GM12878 (cell line): ENCODE measurements around the gene PCSK6. TPM values are rescaled to one million over a fixed set of nuclear protein-coding genes. Genes with fewer than 3 reads are reported as not detected.

Experiments used
- ATAC-seq: fragments of 200-7000 bp; cut with Tn5 transposase; 3 replicates; pipeline ENCODE4 v1.9.1; 2020; ENCODE audit warnings: mild to moderate bottlenecking, moderate library complexity
- BruUV-seq: library from RNA; stranded (reverse); fragments of 400-500 nt; replicated peaks from 2 replicates; lab custom pipeline; 2021; lab: Mats Ljungman, UMichigan
- CTCF ChIA-PET: fragments of 300-600 bp; sonication (Branson Sonifier 250); formaldehyde crosslinking; extraction: SDS; loops from one replicate; lab custom pipeline; 2021; ENCODE audit warnings: inconsistent platforms; lab: Yijun Ruan, JAX
- POLR2A ChIA-PET: fragments of 350-600 bp; formaldehyde crosslinking; extraction: SDS; loops from one replicate; lab custom pipeline; 2021; ENCODE audit warnings: inconsistent platforms; lab: Charles Lee
- RAD21 ChIA-PET: fragments of 300-600 bp; sonication (Branson Sonifier 250); formaldehyde crosslinking; loops from one replicate; lab custom pipeline; 2023; ENCODE audit warnings: antibody characterized with exemption; ENCODE audit not compliant: unreplicated experiment; lab: Charles Lee
- SMC1A ChIA-PET: fragments of 300-600 bp; sonication (Branson Sonifier 250); formaldehyde crosslinking; loops from one replicate; lab custom pipeline; 2023; ENCODE audit not compliant: unreplicated experiment, uncharacterized antibody; lab: Charles Lee
- DNase-seq: peaks from one replicate; pipeline ENCODE4 v3.0.0-alpha.2; 2011; ENCODE audit warnings: low read depth, low spot score
- FAIRE-seq: peaks from 3 replicates; lab custom pipeline; 2011; peaks lifted over from hg19 to GRCh38; lab: Jason Lieb, UNC
- H2AFZ ChIP-seq: 2 replicates; pipeline ENCODE4 v1.6.0; 2011; ENCODE audit warnings: low read depth, low read length, control low read depth; ENCODE audit not compliant: control insufficient read depth
- H3K27ac ChIP-seq: 2 replicates; pipeline ENCODE4 v1.5.1; 2011; ENCODE audit warnings: control low read depth; ENCODE audit not compliant: control insufficient read depth, insufficient read depth
- H3K27me3 ChIP-seq, 2 experiments: replicated peaks in 1 of 2; 2 replicates each; pipeline versions ENCODE4 v1.6.0 to v1.6.1; 2011; ENCODE audit warnings: low read length in 1 of 2; ENCODE audit not compliant: control insufficient read depth in 2 of 2, insufficient read depth in 2 of 2
- H3K36me3 ChIP-seq, 2 experiments: 2 replicates each; pipeline ENCODE4 v1.5.1; 2011; ENCODE audit warnings: low read length in 1 of 2; ENCODE audit not compliant: control insufficient read depth in 2 of 2, insufficient read depth in 2 of 2
- H3K4me1 ChIP-seq: 2 replicates; pipeline ENCODE4 v1.6.1; 2011; ENCODE audit warnings: mild to moderate bottlenecking, low read length, moderate library complexity, mixed read lengths; ENCODE audit not compliant: control insufficient read depth, insufficient read depth
- H3K4me2 ChIP-seq: 2 replicates; pipeline ENCODE4 v1.6.0; 2011; ENCODE audit warnings: control low read depth; ENCODE audit not compliant: control insufficient read depth, insufficient read depth
- H3K4me3 ChIP-seq: fragments of 200-600 bp; sonication (generic); 2 replicates; pipeline ENCODE4 v1.5.1; 2016
- H3K79me2 ChIP-seq: 2 replicates; pipeline ENCODE4 v1.6.0; 2011; ENCODE audit warnings: low read length; ENCODE audit not compliant: control insufficient read depth, insufficient read depth
- H3K9ac ChIP-seq: 2 replicates; pipeline ENCODE4 v1.8.0; 2011; ENCODE audit warnings: low read length, control low read depth, mixed read lengths; ENCODE audit not compliant: control insufficient read depth, insufficient read depth
- H3K9me3 ChIP-seq: replicated peaks from 3 replicates; pipeline ENCODE4 v1.5.1; 2011; ENCODE audit warnings: mild to moderate bottlenecking, low read length; ENCODE audit not compliant: control insufficient read depth, insufficient read depth
- H4K20me1 ChIP-seq: 2 replicates; pipeline ENCODE4 v1.6.0; 2011; ENCODE audit not compliant: control insufficient read depth, insufficient read depth
- BMI1 ChIP-seq: fragments of 450-650 bp; IDR thresholded peaks from 2 replicates; pipeline ENCODE4 v1.6.1; 2016; ENCODE audit warnings: mild to moderate bottlenecking, moderate library complexity, borderline replicate concordance
- DPF2 ChIP-seq: fragments of 450-650 bp; IDR thresholded peaks from 2 replicates; pipeline ENCODE4 v1.6.1; 2017; ENCODE audit warnings: mild to moderate bottlenecking
- MTA2 ChIP-seq: fragments of 450-650 bp; IDR thresholded peaks from 2 replicates; pipeline ENCODE4 v1.6.1; 2016; ENCODE audit warnings: low read depth, mild to moderate bottlenecking, moderate library complexity
- MYC ChIP-seq: IDR thresholded peaks from 2 replicates; pipeline ENCODE4 v1.6.1; 2011; ENCODE audit warnings: mild to moderate bottlenecking, low read length, moderate library complexity, inconsistent platforms; ENCODE audit not compliant: insufficient read depth, insufficient replicate concordance, insufficient read length, severe bottlenecking
- NKRF ChIP-seq: fragments of 450-650 bp; conservative IDR thresholded peaks from 2 replicates; pipeline ENCODE4 v1.6.1; 2017; ENCODE audit warnings: mild to moderate bottlenecking, moderate library complexity
- PAX8 ChIP-seq: fragments of 450-650 bp; IDR thresholded peaks from 2 replicates; pipeline ENCODE4 v1.6.1; 2017; ENCODE audit warnings: mild to moderate bottlenecking, moderate library complexity
- SIN3A ChIP-seq: IDR thresholded peaks from 2 replicates; pipeline ENCODE4 v1.6.1; 2012; ENCODE audit warnings: low read depth, low read length, improper control_type of control experiment
- SP1 ChIP-seq: IDR thresholded peaks from one replicate; pipeline ENCODE4 v1.6.1; 2011; ENCODE audit warnings: low read depth, low read length
- TCF12 ChIP-seq: IDR thresholded peaks from 2 replicates; pipeline ENCODE4 v1.6.1; 2011; ENCODE audit warnings: low read depth, mild to moderate bottlenecking, low read length
- TCF3 ChIP-seq: IDR thresholded peaks from 2 replicates; pipeline ENCODE4 v1.6.1; 2012; ENCODE audit warnings: low read depth, mild to moderate bottlenecking, low read length, borderline replicate concordance; ENCODE audit not compliant: insufficient read depth
- ZNF384 ChIP-seq: IDR thresholded peaks from 2 replicates; pipeline ENCODE4 v1.6.1; 2012; ENCODE audit warnings: low read depth, mild to moderate bottlenecking, low read length, improper control_type of control experiment, borderline replicate concordance
- WGBS: methylation state at CpG from one replicate; pipeline ENCODE4 v1.1.6; 2016; ENCODE audit warnings: low lambda C conversion rate; ENCODE audit not compliant: insufficient replicate concordance, insufficient coverage; ENCODE audit errors: missing lambda C conversion rate; 5-methylcytosine and 5-hydroxymethylcytosine counted together
- in situ Hi-C: fragments of 300-500 bp; cut with MboI; formaldehyde crosslinking; loops from 9 replicates; pipeline ENCODE4 v1.14.3; 2018; ENCODE audit warnings: mixed read lengths
- intact Hi-C: fragments of 100-400 bp; cut with micrococcal nuclease; formaldehyde crosslinking; loops from one replicate; pipeline ENCODE4 v1.14.2; 2022; ENCODE audit not compliant: unreplicated experiment
- polyA plus RNA-seq, 11 experiments: library from polyadenylated mRNA; depleted of rRNA in 4 of 11; unstranded in 6 of 11; stranded (reverse) in 5 of 11; fragments of >200 nt; fragmentation: Nextera tagmentation in 4 of 11; fragmentation: Illumina TruSeq in 1 of 11; extraction: Ambion mirVana in 4 of 11; extraction: Trizol in 1 of 11; gene quantifications; 1 replicate in 1 of 11; 2 replicates in 10 of 11; pipeline versions ENCODE4 v1.2.1 to v1.2.3, GENCODE V29; 2011 to 2016; ENCODE audit warnings: inconsistent platforms in 2 of 11, missing spikeins in 2 of 11, low read depth in 1 of 11
- total RNA-seq, 4 experiments: library from RNA; depleted of rRNA in 3 of 4; stranded (reverse); fragments of >200 nt in 3 of 4; fragmentation: Illumina TruSeq in 1 of 4; extraction: Trizol in 1 of 4; gene quantifications; 2 replicates each; pipeline versions ENCODE4 v1.2.1 to v1.2.3, GENCODE V29; 2013 to 2021

PCSK6 gene
- total and polyA plus RNA-seq, 10 of the 15 experiments (the other 5 are each of a cell fraction or from before 2014, with no cell fraction given), result 0.19 to 0.67 (median 0.25) TPM; not detected in 4

GRCh38 chr15:101439285-101439919 is 50.1 kb downstream of the PCSK6 start:
- in situ Hi-C loops (no loop called here), intact Hi-C loops (no loop called here)
- H3K36me3 ChIP-seq, result no peaks in the 10 kb centered on the region
- CTCF ChIA-PET, result no interaction called here
- WGBS, result 32% methylated on average over 8 of the region's 8 CpGs
- H3K9me3 ChIP-seq, result no peaks in the 10 kb centered on the region
- TF ChIP-seq NKRF (no peak), TCF3 (no peak), DPF2 (no peak), ZNF384 (no peak), SIN3A (no peak), PAX8 (no peak), MYC (no peak), TCF12 (no peak), BMI1 (no peak), MTA2 (no peak), SP1 (no peak)
- ATAC-seq (no peak), FAIRE-seq (no peak), DNase-seq (no peak)
- no peak overlapping the region for H3K4me2 ChIP-seq
- peaks cover 0 to 6% of the 10 kb centered on the region in 2 experiments; a peak in 3 of 4 replicates for H3K27me3 ChIP-seq
- no peaks in the 10 kb centered on the region for H4K20me1 ChIP-seq
- no peak overlapping the region for H2AFZ ChIP-seq
- no peak overlapping the region for H3K4me3 ChIP-seq
- BruUV-seq, result no TSS peak
- no peak overlapping the region for H3K9ac ChIP-seq
- SMC1A ChIA-PET, result no interaction called here
- H3K79me2 ChIP-seq, result no peaks in the 10 kb centered on the region
- RAD21 ChIA-PET, result no interaction called here
- POLR2A ChIA-PET, result no interaction called here
- H3K4me1 ChIP-seq, result no peaks in the 10 kb centered on the region
- H3K27ac ChIP-seq, result no peak overlapping the region
